ENCODE results near the gene TMEM164. TPM values are rescaled to one million over a fixed set of nuclear protein-coding genes. Genes with fewer than 3 reads are reported as not detected.
A peak's percentile ranks its signal among the peaks of the same experiment; 100 is the strongest.

The TMEM164 gene
- total and polyA plus RNA-seq, 7 donors: 14.5 to 42.4 (median 31.7) TPM

GRCh38 chrX:110178179-110178865 lies 175.4 kb downstream of the TMEM164 start:
- H3K27ac ChIP-seq: no peak overlapping the region
- intact Hi-C loops (cut with DNase I): no loop called here
- no peaks in the 10 kb centered on the region for H3K36me3 ChIP-seq (ENCODE audit: insufficient read depth in 1 of 2, low read depth in 1 of 2)
- H3K9me3 ChIP-seq: no peaks in the 10 kb centered on the region
- H3K27me3 ChIP-seq (ENCODE audit: insufficient read depth in 3 of 3, low read length in 2 of 3): peaks cover 0 to 4% (median 0%) of the 10 kb centered on the region in 3 donors
- no peak for ATAC-seq
- H3K4me1 ChIP-seq: no peaks in the 10 kb centered on the region
- 73 to 89% (median 83%) methylated on average over 4 to 5 of the region's 5 CpGs for WGBS, 3 donors
- no peak for TF ChIP-seq CTCF (IDR thresholded peaks at IDR 0.05)
- no peak for DNase-seq
- no peak overlapping the region for H3K4me3 ChIP-seq

DNA sequence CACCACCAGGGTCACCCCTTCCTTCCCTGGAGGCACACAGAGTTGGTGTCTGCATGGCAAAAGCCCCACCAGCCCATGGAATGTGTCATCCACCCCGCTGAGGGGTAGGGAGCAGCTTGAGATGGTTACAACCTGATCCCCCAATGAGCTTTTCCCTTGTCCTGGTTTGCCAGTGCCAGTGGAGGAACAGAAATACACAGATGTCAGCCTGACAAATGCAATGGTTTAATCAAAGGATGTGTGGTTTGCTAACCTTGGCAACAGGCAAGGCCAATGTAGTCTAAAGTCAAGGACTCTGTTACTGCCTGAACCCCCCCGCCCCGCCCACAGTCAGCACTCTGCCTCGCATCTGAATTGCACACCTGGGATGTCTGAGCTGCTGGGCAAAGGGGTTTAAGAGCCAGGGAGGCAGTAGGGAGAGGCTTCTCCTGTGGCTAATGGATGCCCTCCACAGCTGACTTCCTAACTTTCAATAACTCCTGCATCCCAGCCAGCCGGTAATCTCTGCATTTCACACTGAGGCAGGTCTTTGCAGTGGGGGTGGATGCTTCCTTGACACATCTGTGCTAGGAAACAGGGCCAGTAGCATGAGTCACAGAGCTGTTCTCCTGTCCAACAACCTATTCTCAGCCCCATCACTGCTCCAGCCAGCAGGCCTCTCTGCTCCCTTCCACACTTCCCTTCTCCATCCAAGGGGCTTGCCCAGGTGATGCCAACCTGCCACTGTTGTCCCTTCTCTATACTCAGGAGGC lies 177.4 kb downstream of the TMEM164 start:
- H3K27ac ChIP-seq: no peak overlapping the region
- no peaks in the 10 kb centered on the region for H3K36me3 ChIP-seq (ENCODE audit: insufficient read depth in 1 of 2, low read depth in 1 of 2)
- peaks cover 0 to 4% (median 0%) of the 10 kb centered on the region in 3 donors for H3K27me3 ChIP-seq (ENCODE audit: insufficient read depth in 3 of 3, low read length in 2 of 3)
- WGBS, 3 donors: 67 to 73% (median 69%) methylated on average over 5 of the region's 5 CpGs
- no peak overlapping the region for H3K4me3 ChIP-seq
- H3K4me1 ChIP-seq: no peaks in the 10 kb centered on the region
- no peak for TF ChIP-seq CTCF (IDR thresholded peaks at IDR 0.05)
- no peak for DNase-seq
- H3K9me3 ChIP-seq: peaks cover 4% of the 10 kb centered on the region
- intact Hi-C loops (cut with DNase I): no loop called here
- peak; percentile 63 to 89 (median 86) for ATAC-seq

DNA sequence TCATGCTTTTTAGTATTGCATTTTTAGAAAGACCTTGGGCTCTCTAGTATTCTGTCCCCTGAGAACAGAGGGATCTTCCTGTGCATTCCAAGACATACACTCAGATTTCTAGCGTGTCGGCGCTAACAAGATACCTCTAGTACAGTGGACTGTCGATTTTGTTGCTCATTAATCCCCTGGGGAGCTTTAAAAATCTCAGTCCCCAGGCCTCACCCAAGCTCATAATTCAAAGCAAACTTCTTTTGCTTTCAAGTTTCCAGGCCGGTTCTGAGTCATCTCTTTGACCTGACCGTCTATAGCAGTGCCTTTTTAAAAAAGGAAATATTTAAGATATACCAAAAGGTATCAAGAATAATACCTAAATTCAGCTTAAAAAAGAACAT lies 178.0 kb downstream of the TMEM164 start:
- peaks cover 4% of the 10 kb centered on the region for H3K9me3 ChIP-seq
- no peaks in the 10 kb centered on the region for H3K4me1 ChIP-seq
- intact Hi-C loops (cut with DNase I): no loop called here
- 41 to 56% (median 56%) methylated on average over 6 of the region's 6 CpGs for WGBS, 3 donors
- no peak for DNase-seq
- no peaks in the 10 kb centered on the region for H3K36me3 ChIP-seq (ENCODE audit: insufficient read depth in 1 of 2, low read depth in 1 of 2)
- no peak for TF ChIP-seq CTCF (IDR thresholded peaks at IDR 0.05)
- H3K27ac ChIP-seq: no peak overlapping the region
- peaks cover 0 to 4% (median 0%) of the 10 kb centered on the region in 3 donors for H3K27me3 ChIP-seq (ENCODE audit: insufficient read depth in 3 of 3, low read length in 2 of 3)
- no peak overlapping the region for H3K4me3 ChIP-seq
- no peak for ATAC-seq

DNA sequence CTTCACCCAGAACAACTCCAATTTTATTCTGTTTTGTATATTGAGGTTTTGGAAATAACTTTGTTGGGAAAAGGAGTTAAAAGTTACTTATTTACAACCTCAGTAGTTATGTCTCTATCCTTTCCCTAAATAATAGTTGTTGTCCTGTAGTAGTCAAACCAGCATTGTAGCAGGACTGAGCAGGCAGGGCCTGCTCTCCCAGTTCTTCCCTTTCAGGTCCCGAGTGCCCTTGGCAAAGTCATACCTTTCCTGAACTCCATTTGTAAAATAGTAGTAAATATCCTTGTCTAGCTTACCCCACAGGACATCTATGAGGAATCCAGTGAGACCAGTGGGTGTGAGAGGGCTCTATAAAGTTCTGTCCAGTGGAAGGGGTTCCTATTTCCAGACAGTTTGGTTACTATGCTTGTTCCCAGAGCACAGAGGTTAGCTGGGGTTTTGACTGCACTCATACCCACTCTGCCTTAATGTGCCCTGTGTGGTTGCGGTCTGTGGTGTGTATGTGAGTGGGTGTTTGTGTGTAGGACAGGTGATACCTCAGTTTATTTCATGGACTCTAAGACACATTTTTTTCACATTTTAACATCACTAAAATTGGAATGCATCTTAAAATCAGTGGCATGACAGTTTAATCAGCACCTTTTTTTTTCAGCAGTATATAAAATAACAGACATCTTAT lies 178.7 kb downstream of the TMEM164 start:
- Histone ChIP-seq H3K36me3 (ENCODE audit: insufficient read depth in 1 of 2, low read depth in 1 of 2) (no peaks in the 10 kb centered on the region), H3K4me1 (no peaks in the 10 kb centered on the region), H3K9me3 (peaks cover 4% of the 10 kb centered on the region), H3K27ac (no peak overlapping the region), H3K27me3 (ENCODE audit: insufficient read depth in 3 of 3, low read length in 2 of 3) (peaks cover 0 to 4% (median 0%) of the 10 kb centered on the region in 3 donors), H3K4me3 (no peak overlapping the region)
- no peak for TF ChIP-seq CTCF (IDR thresholded peaks at IDR 0.05)
- intact Hi-C loops (cut with DNase I): no loop called here
- WGBS, 3 donors: 74 to 100% (median 85%) methylated on average over 2 of the region's 2 CpGs
- ATAC-seq (no peak), DNase-seq (no peak)
